GM12891 (cell line): ENCODE measurements around the gene PPP2R3A.

Experiments
- PAX5 ChIP-seq: IDR thresholded peaks from 2 replicates; pipeline ENCODE4 v1.6.1; 2011; ENCODE audit warnings: low read length, moderate library complexity, mild to moderate bottlenecking; ENCODE audit not compliant: insufficient read depth, severe bottlenecking
- POLR2A ChIP-seq: IDR thresholded peaks from 2 replicates; pipeline ENCODE4 v1.6.1; 2011; ENCODE audit warnings: low read depth, low read length, control low read depth
- POLR2AphosphoS5 ChIP-seq: IDR thresholded peaks from 2 replicates; pipeline ENCODE4 v1.6.1; 2011; ENCODE audit warnings: low read depth, low read length, control low read depth
- POU2F2 ChIP-seq: IDR thresholded peaks from 2 replicates; pipeline ENCODE4 v1.6.1; 2011; ENCODE audit warnings: low read depth, mild to moderate bottlenecking, control low read depth, low read length, moderate library complexity
- SPI1 ChIP-seq: IDR thresholded peaks from 2 replicates; pipeline ENCODE4 v1.6.1; 2011; ENCODE audit warnings: low read depth, low read length, control low read depth
- TAF1 ChIP-seq: IDR thresholded peaks from 2 replicates; pipeline ENCODE4 v1.6.1; 2011; ENCODE audit warnings: low read depth, low read length, control low read depth

DNA sequence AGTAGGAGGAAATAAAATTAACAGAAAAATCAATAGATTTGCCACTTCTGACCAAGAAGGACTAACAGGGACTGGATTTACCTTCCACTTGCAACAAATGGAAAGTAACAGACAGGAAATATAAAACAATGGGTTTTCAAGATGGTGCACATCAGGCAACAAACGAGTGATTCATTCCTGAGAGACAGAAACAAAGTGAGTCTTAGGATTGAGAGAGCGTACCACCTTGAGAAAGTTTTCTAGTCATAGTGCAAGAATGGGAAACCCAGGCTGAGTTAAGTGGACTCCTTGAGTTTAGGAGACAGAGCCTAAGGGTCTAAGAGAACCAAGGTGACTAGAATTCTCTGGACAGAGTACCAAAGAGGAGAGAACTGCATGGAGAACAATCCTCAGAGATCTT lies 101.7 kb downstream of the PPP2R3A start:
- TF ChIP-seq POLR2A (no peak), POLR2AphosphoS5 (no peak), TAF1 (no peak), POU2F2 (no peak), PAX5 (no peak), SPI1 (no peak)
